ENCODE measurements around the gene IMMP2L. TPM values are rescaled to one million over a fixed set of nuclear protein-coding genes. Genes with fewer than 3 reads are reported as not detected.

The IMMP2L gene
- polyA plus RNA-seq, 2 of the 4 experiments (the other 2 are of a cell fraction), result 16.1 to 23.8 TPM

DNA sequence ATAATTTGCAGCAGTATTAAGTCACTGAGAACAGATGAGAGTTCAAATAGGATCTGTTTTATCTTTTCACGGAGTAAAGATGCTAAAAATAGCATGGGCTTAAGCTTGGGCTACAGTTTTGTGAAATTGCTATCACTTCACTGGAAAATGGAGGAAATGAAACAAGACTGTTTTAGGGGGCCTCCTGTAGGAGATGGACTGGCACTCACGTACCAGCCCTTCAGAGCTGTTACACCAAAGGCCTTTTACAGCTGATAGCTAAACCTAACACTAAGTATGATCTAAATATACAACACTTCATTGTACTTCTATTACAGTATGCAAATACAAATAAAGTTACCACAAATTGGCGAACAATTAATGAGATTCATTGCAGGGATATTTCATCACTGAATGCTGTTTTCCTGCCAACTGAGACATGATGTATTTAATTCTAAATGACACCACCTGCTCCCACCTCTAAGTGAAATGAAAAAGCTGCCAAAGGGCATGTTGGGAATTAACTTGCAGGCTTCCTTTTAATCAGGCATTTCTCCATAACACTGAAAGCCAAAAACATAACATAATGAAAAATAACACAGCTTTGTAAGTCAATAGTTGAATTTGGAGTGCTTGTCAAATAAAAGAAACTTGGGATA lies 775.8 kb downstream of the IMMP2L start:
- no peak for FAIRE-seq
- Histone ChIP-seq H3K9me3 (no peaks in the 10 kb centered on the region), H3K27ac (no peak overlapping the region), H3K4me1 (no peaks in the 10 kb centered on the region), H3K4me2 (no peak overlapping the region), H3K4me3 (no peak overlapping the region)
- ChIA-PET CTCF (no interaction called here), POLR2A (no interaction called here)
- whole genome bisulfite sequencing (ENCODE audit: missing lambda C conversion rate), result 73% methylated on average over 3 of the region's 3 CpGs
- no peak for ATAC-seq
- TF ChIP-seq, protein P1, sequence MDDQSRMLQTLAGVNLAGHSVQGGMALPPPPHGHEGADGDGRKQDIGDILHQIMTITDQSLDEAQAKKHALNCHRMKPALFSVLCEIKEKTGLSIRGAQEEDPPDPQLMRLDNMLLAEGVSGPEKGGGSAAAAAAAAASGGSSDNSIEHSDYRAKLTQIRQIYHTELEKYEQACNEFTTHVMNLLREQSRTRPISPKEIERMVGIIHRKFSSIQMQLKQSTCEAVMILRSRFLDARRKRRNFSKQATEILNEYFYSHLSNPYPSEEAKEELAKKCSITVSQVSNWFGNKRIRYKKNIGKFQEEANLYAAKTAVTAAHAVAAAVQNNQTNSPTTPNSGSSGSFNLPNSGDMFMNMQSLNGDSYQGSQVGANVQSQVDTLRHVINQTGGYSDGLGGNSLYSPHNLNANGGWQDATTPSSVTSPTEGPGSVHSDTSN (IDR thresholded peaks at IDR 0.05), result no peak
- no peak for TF ChIP-seq NR3C1 (IDR thresholded peaks at IDR 0.05)
- TF ChIP-seq, protein P2, sequence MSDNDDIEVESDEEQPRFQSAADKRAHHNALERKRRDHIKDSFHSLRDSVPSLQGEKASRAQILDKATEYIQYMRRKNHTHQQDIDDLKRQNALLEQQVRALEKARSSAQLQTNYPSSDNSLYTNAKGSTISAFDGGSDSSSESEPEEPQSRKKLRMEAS (IDR thresholded peaks at IDR 0.05), result no peak
- no peak for TF ChIP-seq CEBPB (IDR thresholded peaks at IDR 0.05)
- no peak for TF ChIP-seq MAZ (IDR thresholded peaks at IDR 0.05; ENCODE audit: borderline replicate concordance, low read depth, low read length)
- TF ChIP-seq RNF2 (IDR thresholded peaks at IDR 0.05; ENCODE audit: borderline replicate concordance, low read depth), result no peak
- TF ChIP-seq, protein P3, sequence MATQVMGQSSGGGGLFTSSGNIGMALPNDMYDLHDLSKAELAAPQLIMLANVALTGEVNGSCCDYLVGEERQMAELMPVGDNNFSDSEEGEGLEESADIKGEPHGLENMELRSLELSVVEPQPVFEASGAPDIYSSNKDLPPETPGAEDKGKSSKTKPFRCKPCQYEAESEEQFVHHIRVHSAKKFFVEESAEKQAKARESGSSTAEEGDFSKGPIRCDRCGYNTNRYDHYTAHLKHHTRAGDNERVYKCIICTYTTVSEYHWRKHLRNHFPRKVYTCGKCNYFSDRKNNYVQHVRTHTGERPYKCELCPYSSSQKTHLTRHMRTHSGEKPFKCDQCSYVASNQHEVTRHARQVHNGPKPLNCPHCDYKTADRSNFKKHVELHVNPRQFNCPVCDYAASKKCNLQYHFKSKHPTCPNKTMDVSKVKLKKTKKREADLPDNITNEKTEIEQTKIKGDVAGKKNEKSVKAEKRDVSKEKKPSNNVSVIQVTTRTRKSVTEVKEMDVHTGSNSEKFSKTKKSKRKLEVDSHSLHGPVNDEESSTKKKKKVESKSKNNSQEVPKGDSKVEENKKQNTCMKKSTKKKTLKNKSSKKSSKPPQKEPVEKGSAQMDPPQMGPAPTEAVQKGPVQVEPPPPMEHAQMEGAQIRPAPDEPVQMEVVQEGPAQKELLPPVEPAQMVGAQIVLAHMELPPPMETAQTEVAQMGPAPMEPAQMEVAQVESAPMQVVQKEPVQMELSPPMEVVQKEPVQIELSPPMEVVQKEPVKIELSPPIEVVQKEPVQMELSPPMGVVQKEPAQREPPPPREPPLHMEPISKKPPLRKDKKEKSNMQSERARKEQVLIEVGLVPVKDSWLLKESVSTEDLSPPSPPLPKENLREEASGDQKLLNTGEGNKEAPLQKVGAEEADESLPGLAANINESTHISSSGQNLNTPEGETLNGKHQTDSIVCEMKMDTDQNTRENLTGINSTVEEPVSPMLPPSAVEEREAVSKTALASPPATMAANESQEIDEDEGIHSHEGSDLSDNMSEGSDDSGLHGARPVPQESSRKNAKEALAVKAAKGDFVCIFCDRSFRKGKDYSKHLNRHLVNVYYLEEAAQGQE (IDR thresholded peaks at IDR 0.05), result no peak
- no peak for TF ChIP-seq SMC3 (IDR thresholded peaks at IDR 0.05)
- TF ChIP-seq, protein P4, sequence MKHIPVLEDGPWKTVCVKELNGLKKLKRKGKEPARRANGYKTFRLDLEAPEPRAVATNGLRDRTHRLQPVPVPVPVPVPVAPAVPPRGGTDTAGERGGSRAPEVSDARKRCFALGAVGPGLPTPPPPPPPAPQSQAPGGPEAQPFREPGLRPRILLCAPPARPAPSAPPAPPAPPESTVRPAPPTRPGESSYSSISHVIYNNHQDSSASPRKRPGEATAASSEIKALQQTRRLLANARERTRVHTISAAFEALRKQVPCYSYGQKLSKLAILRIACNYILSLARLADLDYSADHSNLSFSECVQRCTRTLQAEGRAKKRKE (CRISPR knock-in tag; IDR thresholded peaks at IDR 0.05; ENCODE audit: low read depth), result no peak
- TF ChIP-seq CBX8 (IDR thresholded peaks at IDR 0.05), result no peak
- TF ChIP-seq NPAS2 (CRISPR knock-in tag; IDR thresholded peaks at IDR 0.05; ENCODE audit: borderline replicate concordance), result no peak
- no peak for TF ChIP-seq SREBF2 (IDR thresholded peaks at IDR 0.05)
- TF ChIP-seq FOSL2 (IDR thresholded peaks at IDR 0.05), result no peak
- no peak for TF ChIP-seq FOSL2 (CRISPR knock-in tag; IDR thresholded peaks at IDR 0.05)
- TF ChIP-seq MAFK (IDR thresholded peaks at IDR 0.05; ENCODE audit: partially characterized antibody), result no peak
- TF ChIP-seq HDAC2 (IDR thresholded peaks at IDR 0.05), result no peak
- no peak for TF ChIP-seq GATA3 (IDR thresholded peaks at IDR 0.05; ENCODE audit: borderline replicate concordance)
- TF ChIP-seq TFCP2L1 (CRISPR knock-in tag; IDR thresholded peaks at IDR 0.05), result no peak
- DNase-seq (ENCODE audit: low read depth in 1 of 2, low spot score in 1 of 2), result no peak

DNA sequence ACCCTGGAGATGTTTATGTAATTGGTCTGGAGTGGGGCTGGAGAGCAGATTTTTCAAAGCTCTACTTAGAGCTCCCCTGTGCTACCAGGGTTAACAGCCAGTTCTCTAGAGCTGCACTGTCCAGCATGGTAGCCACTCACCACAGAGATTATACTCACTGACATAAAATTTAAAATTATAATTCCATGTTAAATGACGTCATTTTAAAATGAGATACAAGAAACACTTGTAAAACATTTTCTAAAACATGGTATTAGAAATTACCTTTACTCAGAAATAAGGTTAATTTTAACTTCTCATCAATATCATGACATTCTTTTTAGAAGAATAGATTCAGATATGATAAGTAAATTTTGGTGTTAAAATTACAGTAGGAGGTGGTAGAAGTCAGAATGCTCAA lies 777.5 kb downstream of the IMMP2L start:
- no peak for FAIRE-seq
- Histone ChIP-seq H3K27ac (no peak overlapping the region), H3K4me3 (no peak overlapping the region), H3K4me2 (no peak overlapping the region), H3K9me3 (no peaks in the 10 kb centered on the region), H3K4me1 (no peaks in the 10 kb centered on the region)
- ChIA-PET POLR2A (no interaction called here), CTCF (no interaction called here)
- WGBS (ENCODE audit: missing lambda C conversion rate), result 42% methylated on average over 1 of the region's 1 CpG
- no peak for ATAC-seq
- no peak for DNase-seq (ENCODE audit: low read depth in 1 of 2, low spot score in 1 of 2)
- TF ChIP-seq ESRRA (IDR thresholded peaks at IDR 0.05; ENCODE audit: borderline replicate concordance, low read length) (no peak), RFX5 (IDR thresholded peaks at IDR 0.05) (no peak), FOSL2 (IDR thresholded peaks at IDR 0.05) (no peak), FOSL2 (CRISPR knock-in tag; IDR thresholded peaks at IDR 0.05) (no peak)

All from A549 (cell line).